ENCODE measurements around the gene PGA5. TPM values are rescaled to one million over a fixed set of nuclear protein-coding genes. Genes with fewer than 3 reads are reported as not detected.

Gene PGA5
- total RNA-seq, 5 donors from 2014 or later (not counting 1 experiment from before 2014, with no cell fraction given) = not detected

DNA sequence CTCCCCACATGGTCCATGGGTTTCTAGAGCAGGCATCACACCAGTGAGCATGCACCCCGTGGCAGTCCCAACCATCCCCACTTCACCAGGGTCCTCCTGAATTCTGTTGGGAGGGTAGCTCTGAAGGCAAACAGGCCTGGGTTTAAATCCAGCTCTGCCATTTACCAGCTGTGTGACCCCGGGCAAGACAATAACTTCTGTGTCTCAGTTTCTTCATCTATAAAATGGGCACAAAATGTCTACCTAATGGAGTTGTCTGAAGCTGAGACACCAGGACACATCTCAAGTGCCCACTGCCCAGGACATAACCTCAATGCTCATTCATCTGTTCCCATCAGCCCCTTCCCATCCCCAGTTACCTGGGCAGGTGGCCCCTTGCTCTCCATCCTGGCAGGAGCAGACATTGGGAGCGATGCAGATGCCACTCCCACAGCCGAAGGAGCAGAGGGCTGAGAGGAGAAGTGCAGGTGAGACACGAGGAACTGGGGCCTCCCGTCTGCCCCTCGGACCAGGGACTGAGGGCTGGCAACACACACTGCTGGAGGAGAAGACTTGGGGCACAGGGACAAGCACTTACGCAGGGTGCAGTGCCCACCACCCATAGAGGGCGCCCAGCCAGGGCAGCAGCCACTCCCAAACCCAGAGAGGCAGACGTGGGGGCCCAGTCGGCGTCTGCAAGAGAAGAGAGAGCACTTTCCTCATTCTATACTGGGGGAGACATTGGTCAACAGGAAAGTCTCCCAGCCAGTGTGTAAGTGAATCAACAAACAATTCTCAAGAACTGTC lies 50.1 kb downstream of the PGA5 start:
- DNase-seq (no peak), ATAC-seq (replicated peaks in 1 of 4) (no peak)
- Mint-ChIP-seq H3K27ac (no peak overlapping the region), H3K27me3 (peaks cover 8 to 23% of the 10 kb centered on the region in 2 donors), H3K4me3 (no peak overlapping the region), H3K4me1 (peaks cover 8 to 13% (median 11%) of the 10 kb centered on the region in 3 donors), H3K36me3 (no peaks in the 10 kb centered on the region), H3K9me3 (no peaks in the 10 kb centered on the region)
- Histone ChIP-seq H3K27me3 (replicated peaks in 1 of 2; ENCODE audit: control insufficient read depth in 2 of 2, extremely low read depth in 1 of 2, insufficient read depth in 2 of 2, low read length in 1 of 2) (peaks cover 0 to 46% of the 10 kb centered on the region in 2 experiments), H3K9me3 (no peaks in the 10 kb centered on the region), H3K4me1 (ENCODE audit: control insufficient read depth in 1 of 2, extremely low read depth in 1 of 2, insufficient read depth in 2 of 2, low read length in 2 of 2) (peaks cover 5 to 23% of the 10 kb centered on the region in 2 experiments), H3K27ac (ENCODE audit: low read length) (no peak overlapping the region), H3K4me3 (ENCODE audit: control insufficient read depth in 1 of 2, extremely low read depth in 1 of 2, low read length in 1 of 2) (no peak overlapping the region), H3K36me3 (ENCODE audit: control insufficient read depth in 2 of 2, extremely low read depth in 1 of 2, insufficient read depth in 1 of 2, low read length in 1 of 2) (no peaks in the 10 kb centered on the region)
- ChIA-PET CTCF (interaction anchor here in 1 of 2 donors (0.7 kb wide), 1 partner anchor 500 kb away, joined by 4 read pairs; no protein-coding TSS in a partner anchor), POLR2A (interaction anchor here in 1 of 2 donors (0.6 kb wide), 1 partner anchor 14 kb away, joined by 5 read pairs; no protein-coding TSS in a partner anchor)
- 87% methylated on average over 6 of the region's 12 CpGs for WGBS (ENCODE audit: insufficient coverage)

DNA sequence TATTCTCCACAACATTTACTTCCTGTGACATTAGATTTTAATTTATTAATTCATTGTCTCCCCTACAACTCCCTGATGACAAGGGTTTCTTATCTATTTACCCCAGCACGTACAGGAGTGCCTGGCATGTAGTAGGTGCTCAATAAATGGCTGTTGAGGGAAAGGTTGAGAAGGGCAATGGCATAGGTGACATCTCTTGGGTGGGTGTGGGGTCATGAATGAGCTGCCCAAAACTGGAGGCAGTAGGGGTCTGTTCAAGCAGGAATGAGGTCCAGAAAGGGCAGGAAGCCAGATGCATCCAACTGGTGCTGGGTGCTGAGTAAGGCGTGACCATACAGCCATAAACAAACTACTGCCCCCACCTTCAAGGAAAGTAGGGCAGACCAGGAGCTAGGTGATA lies 51.4 kb downstream of the PGA5 start:
- peaks cover 5 to 23% of the 10 kb centered on the region in 2 experiments for H3K4me1 ChIP-seq (ENCODE audit: control insufficient read depth in 1 of 2, extremely low read depth in 1 of 2, insufficient read depth in 2 of 2, low read length in 2 of 2)
- no peaks in the 10 kb centered on the region for H3K9me3 ChIP-seq
- ATAC-seq (replicated peaks in 1 of 4) (no peak), DNase-seq (no peak)
- Mint-ChIP-seq H3K27me3 (peaks cover 9 to 23% of the 10 kb centered on the region in 2 donors), H3K36me3 (peaks cover 5% of the 10 kb centered on the region), H3K27ac (no peak overlapping the region), H3K4me3 (peak overlapping the region; percentile 4 to 80 (median 18)), H3K9me3 (no peaks in the 10 kb centered on the region), H3K4me1 (peaks cover 13 to 18% (median 15%) of the 10 kb centered on the region in 3 donors)
- no peak overlapping the region for H3K4me3 ChIP-seq (ENCODE audit: control insufficient read depth in 1 of 2, extremely low read depth in 1 of 2, low read length in 1 of 2)
- peaks cover 0 to 43% of the 10 kb centered on the region in 2 experiments for H3K27me3 ChIP-seq (replicated peaks in 1 of 2; ENCODE audit: control insufficient read depth in 2 of 2, extremely low read depth in 1 of 2, insufficient read depth in 2 of 2, low read length in 1 of 2)
- CTCF ChIA-PET = interaction anchor here in 1 of 2 donors (0.7 kb wide), 1 partner anchor 462 kb away, joined by 3 read pairs; no protein-coding TSS in a partner anchor
- H3K27ac ChIP-seq (ENCODE audit: low read length) = no peak overlapping the region
- POLR2A ChIA-PET = no interaction called here
- WGBS (ENCODE audit: insufficient coverage) = no CpG with 5 or more reads among the region's 2 CpGs
- H3K36me3 ChIP-seq (ENCODE audit: control insufficient read depth in 2 of 2, extremely low read depth in 1 of 2, insufficient read depth in 1 of 2, low read length in 1 of 2) = no peaks in the 10 kb centered on the region

DNA sequence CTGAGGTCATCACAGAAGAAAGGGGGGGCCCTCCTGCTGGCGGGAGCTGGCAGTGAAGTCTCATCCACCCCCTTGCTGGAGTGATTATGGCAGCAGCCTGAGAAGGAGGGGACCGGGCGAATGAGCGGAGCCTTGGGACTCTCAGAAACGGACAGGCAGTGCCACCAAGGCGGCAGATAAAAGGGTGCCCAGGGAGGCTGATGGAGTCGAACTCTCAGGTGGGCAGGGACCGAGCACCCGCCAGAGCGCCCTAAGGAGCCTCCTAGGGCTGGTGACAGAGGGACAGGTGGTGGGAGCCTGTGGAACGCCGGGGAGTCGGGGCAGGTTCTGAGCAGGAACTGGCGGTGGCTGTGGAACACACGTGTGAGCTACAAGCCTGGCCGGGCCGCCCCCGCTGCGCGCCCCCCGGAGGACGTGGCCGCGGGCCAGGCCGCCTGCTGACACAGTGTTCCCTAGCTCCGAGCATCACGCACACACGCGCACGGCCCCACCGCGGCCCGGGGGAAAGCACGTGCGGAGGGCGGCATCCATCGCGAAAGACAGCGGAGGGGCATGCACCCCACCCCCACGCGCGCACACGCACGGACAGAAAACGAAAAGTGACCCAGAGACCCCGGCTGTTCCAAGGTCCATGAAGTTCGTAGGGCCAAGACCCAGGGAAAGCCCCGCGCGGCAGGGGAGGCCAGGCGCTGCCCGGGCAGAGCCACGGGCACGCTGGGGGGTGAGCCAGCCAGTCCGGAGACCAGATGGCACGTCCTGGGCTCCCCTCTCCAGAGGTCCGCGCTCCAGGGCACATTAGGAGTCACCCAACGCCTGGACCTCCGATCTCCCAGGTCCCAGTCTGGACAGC lies 53.1 kb downstream of the PGA5 start:
- peaks cover 0 to 41% of the 10 kb centered on the region in 2 experiments for H3K27me3 ChIP-seq (replicated peaks in 1 of 2; ENCODE audit: control insufficient read depth in 2 of 2, extremely low read depth in 1 of 2, insufficient read depth in 2 of 2, low read length in 1 of 2)
- Mint-ChIP-seq H3K4me3 (peak overlapping the region; percentile 68 to 80 (median 76)), H3K36me3 (peaks cover 15% of the 10 kb centered on the region), H3K4me1 (peaks cover 29 to 35% (median 29%) of the 10 kb centered on the region in 3 donors), H3K9me3 (no peaks in the 10 kb centered on the region), H3K27ac (no peak overlapping the region), H3K27me3 (peaks cover 9 to 23% of the 10 kb centered on the region in 2 donors)
- DNase-seq = peak in 13 of 35 experiments; percentile 1 to 35 (median 7)
- H3K4me1 ChIP-seq (ENCODE audit: control insufficient read depth in 1 of 2, extremely low read depth in 1 of 2, insufficient read depth in 2 of 2, low read length in 2 of 2) = peaks cover 5 to 32% of the 10 kb centered on the region in 2 experiments
- CTCF ChIA-PET = interaction anchor here in 1 of 2 donors (1.0 kb wide), 1 partner anchor 42 kb away, joined by 4 read pairs; no protein-coding TSS in a partner anchor
- H3K36me3 ChIP-seq (ENCODE audit: control insufficient read depth in 2 of 2, extremely low read depth in 1 of 2, insufficient read depth in 1 of 2, low read length in 1 of 2) = peaks cover 0 to 4% of the 10 kb centered on the region in 2 donors
- POLR2A ChIA-PET = no interaction called here
- H3K27ac ChIP-seq (ENCODE audit: low read length) = no peak overlapping the region
- 3% methylated on average over 55 of the region's 60 CpGs for WGBS (ENCODE audit: insufficient coverage)
- ATAC-seq (replicated peaks in 1 of 4) = peak; percentile 31 to 40 (median 38)
- peak overlapping the region; percentile 39 to 71 for H3K4me3 ChIP-seq (ENCODE audit: control insufficient read depth in 1 of 2, extremely low read depth in 1 of 2, low read length in 1 of 2)
- no peaks in the 10 kb centered on the region for H3K9me3 ChIP-seq

DNA sequence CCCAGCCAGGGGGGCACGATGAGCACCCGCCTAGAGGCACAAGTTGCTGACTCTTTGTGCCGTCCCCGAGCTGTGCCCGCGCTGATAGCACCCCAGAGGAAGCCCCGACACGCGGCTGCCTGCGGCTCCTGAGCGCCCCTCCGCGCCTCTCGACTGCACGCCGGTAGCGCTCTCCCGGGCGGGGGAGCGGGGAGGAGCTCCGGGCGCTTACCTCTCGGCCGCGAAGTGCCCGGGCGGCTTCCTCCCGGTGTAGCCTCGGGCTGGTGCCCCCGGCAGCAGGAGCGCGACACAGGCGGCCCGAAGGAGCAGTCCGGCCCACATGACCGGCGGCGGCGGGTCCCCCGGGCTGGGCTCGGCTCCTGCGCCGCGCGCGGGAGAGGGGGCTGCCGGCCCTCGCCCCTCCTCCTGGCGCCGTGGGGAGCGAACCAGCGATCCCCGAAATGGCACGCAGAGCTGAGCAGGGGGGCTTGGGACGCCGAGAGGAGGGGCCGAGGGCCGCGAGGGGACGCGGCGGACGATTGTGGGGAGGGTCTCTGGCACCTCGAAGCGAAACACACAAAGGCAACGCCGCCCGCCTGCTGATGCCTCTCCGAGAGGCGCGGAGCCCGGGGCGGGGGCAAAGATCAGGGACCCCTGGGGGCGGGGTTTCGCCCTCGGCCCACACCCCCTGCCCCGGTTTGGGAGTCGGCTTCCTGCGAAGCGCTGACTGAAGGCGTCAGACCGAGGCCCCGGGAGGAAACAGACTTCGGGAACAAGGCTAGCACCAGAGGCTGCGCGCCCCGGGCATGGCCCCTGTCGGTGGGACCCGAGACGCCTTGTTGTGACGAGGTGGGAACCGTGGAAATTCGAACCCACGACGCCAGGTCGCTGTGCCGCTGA lies 54.0 kb downstream of the PGA5 start, which contains the start of gene VWCE:
TSS of gene VWCE (minus strand) at position 600 of the 879 bp plus-strand sequence. CDS start at position 321, 279 bp downstream.
- no peaks in the 10 kb centered on the region for H3K9me3 ChIP-seq
- DNase-seq (peak; percentile 21 to 71 (median 54)), ATAC-seq (replicated peaks in 1 of 4) (peak; percentile 87 to 91 (median 88))
- under 1% methylated on average over 96 of the region's 97 CpGs for WGBS (ENCODE audit: insufficient coverage)
- H3K4me3 ChIP-seq (ENCODE audit: control insufficient read depth in 1 of 2, extremely low read depth in 1 of 2, low read length in 1 of 2) = peak within 1 kb of the TSS; percentile 46 to 71
- no peak within 1 kb of the TSS for H3K27ac Mint-ChIP-seq
- H3K4me1 Mint-ChIP-seq = peaks cover 36 to 40% (median 37%) of the 10 kb centered on the region in 3 donors
- peak within 1 kb of the TSS; percentile 68 to 80 (median 76) for H3K4me3 Mint-ChIP-seq
- H3K27me3 ChIP-seq (replicated peaks in 1 of 2; ENCODE audit: control insufficient read depth in 2 of 2, extremely low read depth in 1 of 2, insufficient read depth in 2 of 2, low read length in 1 of 2) = peaks cover 0 to 41% of the 10 kb centered on the region in 2 experiments
- peaks cover 0 to 9% of the 10 kb centered on the region in 2 donors for H3K36me3 ChIP-seq (ENCODE audit: control insufficient read depth in 2 of 2, extremely low read depth in 1 of 2, insufficient read depth in 1 of 2, low read length in 1 of 2)
- peaks cover 20% of the 10 kb centered on the region for H3K36me3 Mint-ChIP-seq
- ChIA-PET CTCF (interaction anchor here in 1 of 2 donors (1.0 kb wide), 1 partner anchor 41 kb away, joined by 4 read pairs; no protein-coding TSS in a partner anchor), POLR2A (no interaction called here)
- H3K9me3 Mint-ChIP-seq = no peaks in the 10 kb centered on the region
- H3K4me1 ChIP-seq (ENCODE audit: control insufficient read depth in 1 of 2, extremely low read depth in 1 of 2, insufficient read depth in 2 of 2, low read length in 2 of 2) = peaks cover 5 to 32% of the 10 kb centered on the region in 2 experiments
- H3K27me3 Mint-ChIP-seq = peaks cover 9 to 23% of the 10 kb centered on the region in 2 donors
- H3K27ac ChIP-seq (ENCODE audit: low read length) = no peak within 1 kb of the TSS

DNA sequence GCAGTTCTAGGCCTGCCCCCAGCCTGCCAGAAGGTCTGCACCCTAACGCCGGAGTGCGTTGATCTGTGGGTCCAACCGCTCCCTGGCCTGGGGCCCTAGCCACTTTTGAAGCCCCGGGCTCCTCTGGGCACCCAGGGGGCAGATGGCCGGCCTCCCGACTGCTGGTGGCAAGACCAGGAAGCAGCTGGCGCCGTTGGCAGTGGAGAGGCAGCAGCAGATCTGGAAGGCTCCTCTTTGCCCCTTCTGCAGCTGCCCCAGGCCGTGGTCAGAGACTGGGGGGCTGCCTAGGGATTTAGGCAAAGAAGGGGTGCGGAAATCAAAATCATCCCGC lies 54.6 kb downstream of the PGA5 start:
- WGBS (ENCODE audit: insufficient coverage) = 57% methylated on average over 9 of the region's 12 CpGs
- Mint-ChIP-seq H3K27me3 (peaks cover 9 to 23% of the 10 kb centered on the region in 2 donors), H3K36me3 (peaks cover 25% of the 10 kb centered on the region), H3K27ac (no peak overlapping the region), H3K4me1 (peaks cover 36 to 40% (median 40%) of the 10 kb centered on the region in 3 donors), H3K4me3 (peak overlapping the region; percentile 21 to 80 (median 45)), H3K9me3 (no peaks in the 10 kb centered on the region)
- ChIA-PET POLR2A (no interaction called here), CTCF (no interaction called here)
- Histone ChIP-seq H3K36me3 (ENCODE audit: control insufficient read depth in 2 of 2, extremely low read depth in 1 of 2, insufficient read depth in 1 of 2, low read length in 1 of 2) (peaks cover 0 to 15% of the 10 kb centered on the region in 2 donors), H3K4me1 (ENCODE audit: control insufficient read depth in 1 of 2, extremely low read depth in 1 of 2, insufficient read depth in 2 of 2, low read length in 2 of 2) (peaks cover 5 to 32% of the 10 kb centered on the region in 2 experiments), H3K9me3 (no peaks in the 10 kb centered on the region), H3K27ac (ENCODE audit: low read length) (no peak overlapping the region), H3K4me3 (ENCODE audit: control insufficient read depth in 1 of 2, extremely low read depth in 1 of 2, low read length in 1 of 2) (peak overlapping the region; percentile 46 to 71), H3K27me3 (replicated peaks in 1 of 2; ENCODE audit: control insufficient read depth in 2 of 2, extremely low read depth in 1 of 2, insufficient read depth in 2 of 2, low read length in 1 of 2) (peaks cover 0 to 41% of the 10 kb centered on the region in 2 experiments)
- ATAC-seq (replicated peaks in 1 of 4) = no peak
- DNase-seq = peak in 1 of 35 experiments; percentile 6

Measured in T-cell (primary cell).